ENCODE data around the gene ENPP6. TPM values are rescaled to one million over a fixed set of nuclear protein-coding genes. Genes with fewer than 3 reads are reported as not detected.

ENPP6 gene
- total RNA-seq, 2 experiments from 2014 or later: not detected

DNA sequence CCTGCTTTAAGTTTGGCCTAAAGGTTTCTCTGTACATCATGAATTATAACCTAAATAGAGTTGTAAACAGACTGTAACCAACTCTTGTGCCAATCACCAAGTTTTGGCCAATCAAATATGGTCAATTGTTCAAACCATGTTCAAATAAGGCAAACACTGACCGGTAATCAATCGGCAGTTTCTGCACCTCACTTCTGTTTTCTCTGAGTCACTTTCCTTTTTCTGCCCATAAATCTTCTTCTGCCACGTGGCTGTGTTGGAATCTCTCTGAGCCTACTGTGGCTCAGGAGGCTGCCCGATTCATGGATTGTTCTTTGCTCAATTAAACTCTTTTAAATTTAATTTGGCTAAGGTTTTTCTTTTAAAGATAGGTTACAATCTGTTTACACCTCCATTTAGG, 16.5 kb upstream of the ENPP6 start:
- Histone ChIP-seq H3K27me3 (ENCODE audit: control insufficient read depth in 1 of 2, insufficient read depth in 2 of 2, low read length in 2 of 2) (no peaks in the 10 kb centered on the region), H3K4me1 (ENCODE audit: insufficient read depth, low read length) (peaks cover 16% of the 10 kb centered on the region), H3K9me3 (ENCODE audit: control insufficient read depth in 1 of 2, insufficient read depth in 1 of 2, low read length in 2 of 2) (no peaks in the 10 kb centered on the region), H3K4me3 (ENCODE audit: low read length) (no peak overlapping the region), H3K27ac (ENCODE audit: low read depth in 1 of 2, low read length in 2 of 2) (no peak overlapping the region), H3K36me3 (ENCODE audit: insufficient read depth, low read length) (no peaks in the 10 kb centered on the region)
- Mint-ChIP-seq H3K36me3 (ENCODE audit: low read depth) (no peaks in the 10 kb centered on the region), H3K4me3 (no peak overlapping the region), H3K9me3 (no peaks in the 10 kb centered on the region), H3K4me1 (ENCODE audit: low read depth) (peaks cover 23% of the 10 kb centered on the region), H3K27me3 (no peaks in the 10 kb centered on the region), H3K27ac (no peak overlapping the region)
- TF ChIP-seq CTCF (IDR thresholded peaks at IDR 0.05): no peak
- intact Hi-C loops (cut with DNase I, micrococcal nuclease): no loop called here
- no peak for DNase-seq
- ATAC-seq (ENCODE audit: poor library complexity): no peak
- POLR2A ChIA-PET: no interaction called here
- CTCF ChIA-PET: no interaction called here

GRCh38 chr4:184232975-184233374, 15.3 kb upstream of the ENPP6 start:
- intact Hi-C loops (cut with DNase I, micrococcal nuclease): no loop called here
- no peak overlapping the region for H3K27ac Mint-ChIP-seq

GRCh38 chr4:184232202-184232601, 14.5 kb upstream of the ENPP6 start:
- intact Hi-C loops (cut with DNase I, micrococcal nuclease): no loop called here
- no peak overlapping the region for H3K27ac ChIP-seq (ENCODE audit: low read depth in 1 of 2, low read length in 2 of 2)
- H3K27me3 ChIP-seq (ENCODE audit: control insufficient read depth in 1 of 2, insufficient read depth in 2 of 2, low read length in 2 of 2): no peaks in the 10 kb centered on the region
- H3K9me3 ChIP-seq (ENCODE audit: control insufficient read depth in 1 of 2, insufficient read depth in 1 of 2, low read length in 2 of 2): no peaks in the 10 kb centered on the region
- H3K4me3 ChIP-seq (ENCODE audit: low read length): no peak overlapping the region
- peaks cover 21% of the 10 kb centered on the region for H3K4me1 ChIP-seq (ENCODE audit: insufficient read depth, low read length)
- Mint-ChIP-seq H3K36me3 (ENCODE audit: low read depth) (no peaks in the 10 kb centered on the region), H3K27me3 (no peaks in the 10 kb centered on the region), H3K27ac (no peak overlapping the region), H3K4me3 (no peak overlapping the region), H3K4me1 (ENCODE audit: low read depth) (peaks cover 27% of the 10 kb centered on the region), H3K9me3 (no peaks in the 10 kb centered on the region)
- ATAC-seq (ENCODE audit: poor library complexity): no peak
- no peaks in the 10 kb centered on the region for H3K36me3 ChIP-seq (ENCODE audit: insufficient read depth, low read length)
- ChIA-PET POLR2A (no interaction called here), CTCF (interaction anchor here (1.3 to 1.4 kb wide), 2 partner anchors 15 to 32 kb away, joined by 3 read pairs; no protein-coding TSS in a partner anchor)
- DNase-seq: no peak
- no peak for TF ChIP-seq CTCF (IDR thresholded peaks at IDR 0.05)

More at GRCh38 chr4:184232975-184233374, 15.3 kb upstream of the ENPP6 start:
- peaks cover 32% of the 10 kb centered on the region for H3K4me1 Mint-ChIP-seq (ENCODE audit: low read depth)
- Histone ChIP-seq H3K27ac (ENCODE audit: low read depth in 1 of 2, low read length in 2 of 2) (no peak overlapping the region), H3K4me1 (ENCODE audit: insufficient read depth, low read length) (peaks cover 21% of the 10 kb centered on the region), H3K4me3 (ENCODE audit: low read length) (no peak overlapping the region), H3K9me3 (ENCODE audit: control insufficient read depth in 1 of 2, insufficient read depth in 1 of 2, low read length in 2 of 2) (no peaks in the 10 kb centered on the region), H3K36me3 (ENCODE audit: insufficient read depth, low read length) (no peaks in the 10 kb centered on the region), H3K27me3 (ENCODE audit: control insufficient read depth in 1 of 2, insufficient read depth in 2 of 2, low read length in 2 of 2) (no peaks in the 10 kb centered on the region)
- H3K9me3 Mint-ChIP-seq: no peaks in the 10 kb centered on the region
- ChIA-PET POLR2A (no interaction called here), CTCF (interaction anchor here (1.3 kb wide), 1 partner anchor 31 kb away, joined by 3 read pairs; no protein-coding TSS in a partner anchor)
- H3K36me3 Mint-ChIP-seq (ENCODE audit: low read depth): no peaks in the 10 kb centered on the region
- no peak for ATAC-seq (ENCODE audit: poor library complexity)
- DNase-seq: no peak
- TF ChIP-seq CTCF (IDR thresholded peaks at IDR 0.05): no peak
- H3K27me3 Mint-ChIP-seq: no peaks in the 10 kb centered on the region
- H3K4me3 Mint-ChIP-seq: no peak overlapping the region
